Endothelial cell of umbilical vein (primary cell): Measurements from ENCODE around the gene RNF168. TPM values are rescaled to one million over a fixed set of nuclear protein-coding genes. Genes with fewer than 3 reads are reported as not detected.
A peak's percentile ranks its signal among the peaks of the same experiment; 100 is the strongest.

Experiments
- BruUV-seq: library from RNA; stranded (reverse); fragments of 400-500 nt; replicated peaks from 2 replicates; lab custom pipeline; 2021; lab: Mats Ljungman, UMichigan
- CTCF ChIA-PET: fragments of 300-600, 350-600 bp; sonication (Branson Sonifier 250); formaldehyde crosslinking; loops from one replicate; lab custom pipeline; 2021; ENCODE audit warnings: antibody characterized with exemption, inconsistent platforms; lab: Charles Lee
- POLR2A ChIA-PET: fragments of 300-600, 350-600 bp; sonication (Branson Sonifier 250); formaldehyde crosslinking; loops from one replicate; lab custom pipeline; 2021; ENCODE audit warnings: antibody characterized with exemption, inconsistent platforms; lab: Charles Lee
- DNase-seq: peaks from one replicate; pipeline ENCODE4 v3.0.0-alpha.2; 2011; ENCODE audit warnings: low read depth, low spot score
- FAIRE-seq: peaks from 2 replicates; lab custom pipeline; 2011; peaks lifted over from hg19 to GRCh38; lab: Jason Lieb, UNC
- H2AFZ ChIP-seq: 2 replicates; pipeline ENCODE4 v1.6.0; 2012; ENCODE audit warnings: low read depth, low read length, control low read depth, inconsistent platforms
- H3K27ac ChIP-seq: 2 replicates; pipeline ENCODE4 v1.5.1; 2011; ENCODE audit warnings: low read depth, mild to moderate bottlenecking, control low read depth, low read length, moderate library complexity; ENCODE audit not compliant: insufficient read depth
- H3K27me3 ChIP-seq, 2 experiments: 2 replicates each; pipeline versions ENCODE4 v1.6.0 to v1.6.1; 2011; ENCODE audit warnings: low read length in 2 of 2, mixed read lengths in 1 of 2; ENCODE audit not compliant: control insufficient read depth in 2 of 2, insufficient read depth in 2 of 2
- H3K36me3 ChIP-seq, 2 experiments: 2 replicates in 1 of 2; 3 replicates in 1 of 2; pipeline ENCODE4 v1.5.1; 2011; ENCODE audit warnings: low read length in 2 of 2, mild to moderate bottlenecking in 1 of 2, moderate library complexity in 1 of 2; ENCODE audit not compliant: control insufficient read depth in 2 of 2, insufficient read depth in 2 of 2; ENCODE audit errors: extremely low read depth in 1 of 2
- H3K4me1 ChIP-seq: 3 replicates; pipeline ENCODE4 v1.5.1; 2011; ENCODE audit warnings: mild to moderate bottlenecking, low read length; ENCODE audit not compliant: control insufficient read depth, insufficient read depth; ENCODE audit errors: extremely low read depth
- H3K4me2 ChIP-seq: 2 replicates; pipeline ENCODE4 v1.6.1; 2011; ENCODE audit warnings: low read length, control low read depth, mixed read lengths; ENCODE audit not compliant: insufficient read depth
- H3K4me3 ChIP-seq, 3 experiments: fragments of 200-600 bp in 1 of 3; sonication (generic), shearing (Covaris generic) in 1 of 3; replicated peaks in 1 of 3; 2 replicates each; pipeline ENCODE4 v1.5.1; 2011 to 2016; ENCODE audit warnings: control low read depth in 3 of 3, low read length in 3 of 3, mild to moderate bottlenecking in 2 of 3, inconsistent platforms in 1 of 3, low read depth in 1 of 3, moderate library complexity in 1 of 3; ENCODE audit not compliant: insufficient read depth in 1 of 3
- H3K79me2 ChIP-seq: 2 replicates; pipeline ENCODE4 v1.6.0; 2012; ENCODE audit warnings: low read length, inconsistent platforms; ENCODE audit not compliant: control insufficient read depth, insufficient read depth
- H3K9ac ChIP-seq: replicated peaks from 2 replicates; pipeline ENCODE3; 2011; ENCODE audit warnings: low read length, control low read depth; ENCODE audit not compliant: insufficient read depth; ENCODE audit errors: extremely low read depth
- H3K9me1 ChIP-seq: replicated peaks from 3 replicates; pipeline ENCODE4 v1.6.0; 2011; ENCODE audit warnings: mild to moderate bottlenecking, low read length; ENCODE audit not compliant: control insufficient read depth, insufficient read depth; ENCODE audit errors: extremely low read depth
- H3K9me3 ChIP-seq: replicated peaks from 2 replicates; pipeline ENCODE4 v1.5.1; 2012; ENCODE audit warnings: low read length, inconsistent platforms; ENCODE audit not compliant: control insufficient read depth, insufficient read depth
- H4K20me1 ChIP-seq: replicated peaks from 2 replicates; pipeline ENCODE3; 2011; ENCODE audit warnings: mild to moderate bottlenecking, low read length; ENCODE audit not compliant: control insufficient read depth, insufficient read depth; ENCODE audit errors: extremely low read depth
- FOS ChIP-seq: IDR thresholded peaks from 2 replicates; pipeline ENCODE4 v1.6.1; 2011; ENCODE audit warnings: mild to moderate bottlenecking, low read length, moderate library complexity, borderline replicate concordance; ENCODE audit not compliant: insufficient read depth
- MAX ChIP-seq: IDR thresholded peaks from 2 replicates; pipeline ENCODE4 v1.6.1; 2011; ENCODE audit not compliant: insufficient read depth, insufficient read length
- MYC ChIP-seq: IDR thresholded peaks from one replicate; pipeline ENCODE4 v1.6.1; 2011; ENCODE audit warnings: mild to moderate bottlenecking, low read depth, low read length
- dilution Hi-C: fragments of 300-500 bp; cut with MboI; formaldehyde crosslinking; loops from one replicate; pipeline ENCODE4 v1.15.0; 2019; ENCODE audit warnings: low sequenced_read_pairs; ENCODE audit not compliant: extremely low pct_ligation_motif_present
- intact Hi-C: fragments of 100-400 bp; cut with micrococcal nuclease; formaldehyde crosslinking; loops from one replicate; pipeline ENCODE4 v1.10.0; 2022
- polyA plus RNA-seq, 4 experiments: library from polyadenylated mRNA; depleted of rRNA in 3 of 4; stranded (reverse) in 3 of 4; unstranded in 1 of 4; fragments of >200 nt; gene quantifications; 2 replicates each; pipeline versions ENCODE4 v1.2.1 to v1.2.3, GENCODE V29; 2011 to 2012; ENCODE audit warnings: missing spikeins in 1 of 4
- total RNA-seq: library from RNA; stranded (reverse); gene quantifications from 2 replicates; pipeline ENCODE4 v1.2.3, GENCODE V29; 2021
- TF ChIP-seq, protein P1 (sequence below), 2 donors: IDR thresholded peaks; 1 replicate in 1 of 2; 2 replicates in 1 of 2; pipeline ENCODE4 v1.5.1; 2011; ENCODE audit warnings: low read length in 2 of 2, mild to moderate bottlenecking in 2 of 2, moderate library complexity in 2 of 2, control low read depth in 1 of 2, inconsistent platforms in 1 of 2, low read depth in 1 of 2; ENCODE audit not compliant: insufficient read depth in 1 of 2; ENCODE audit errors: extremely low read depth in 1 of 2

Gene RNF168
- total and polyA plus RNA-seq, 2 donors (not counting 3 experiments of a cell fraction or from before 2014, with no cell fraction given): 4.0 to 32.9 TPM

DNA sequence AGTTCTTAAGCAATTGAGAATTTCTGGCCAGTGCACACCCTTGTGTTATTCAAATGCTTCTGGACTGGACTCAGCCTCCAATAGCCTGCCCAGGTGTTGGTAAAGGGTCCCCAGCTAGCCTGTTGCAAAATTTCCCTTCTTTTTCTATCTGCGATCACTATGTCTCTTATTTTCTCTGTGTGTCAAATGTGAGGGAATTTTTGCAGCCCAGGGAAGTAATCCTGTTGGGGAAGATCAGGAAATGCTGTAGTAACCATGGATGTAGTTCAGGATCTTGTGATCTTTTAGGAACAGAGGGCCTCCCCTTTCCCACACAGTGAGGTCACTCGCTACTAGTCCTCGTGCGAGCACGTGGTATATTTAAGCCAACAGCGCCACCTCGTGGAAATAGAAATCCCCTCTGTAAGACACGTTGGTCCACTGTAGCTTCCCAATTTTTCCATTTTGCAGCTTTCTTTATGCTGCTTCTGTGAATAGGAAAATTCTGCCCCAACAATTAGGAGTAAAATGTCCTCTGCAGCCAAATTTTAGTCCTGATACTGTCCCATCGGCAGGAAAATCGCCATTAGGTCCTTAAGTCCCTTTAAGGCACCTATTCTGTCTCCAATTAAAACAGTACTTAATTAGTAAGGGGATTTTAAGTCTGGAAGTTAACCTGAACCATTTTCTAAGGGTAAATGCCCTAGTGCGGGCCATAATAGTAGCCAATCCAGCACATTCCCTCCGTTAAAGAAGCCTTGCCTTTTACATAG lies 15.6 kb upstream of the RNF168 start:
- no peak overlapping the region for H3K9ac ChIP-seq
- H4K20me1 ChIP-seq: no peaks in the 10 kb centered on the region
- H3K36me3 ChIP-seq: no peaks in the 10 kb centered on the region
- CTCF ChIA-PET: interaction anchor here (0.6 to 1.5 kb wide), 18 partner anchors 9 to 669 kb away, joined by 3 to 31 read pairs (median 4); partner anchors contain the start of gene SLC51A
- no peaks in the 10 kb centered on the region for H3K79me2 ChIP-seq
- intact Hi-C loops: loop anchor here (1.0 to 5.0 kb wide), 2 partner anchors 322 to 446 kb away; no protein-coding TSS in a partner anchor
- no peak overlapping the region for H3K4me2 ChIP-seq
- no peaks in the 10 kb centered on the region for H3K4me1 ChIP-seq
- DNase-seq: peak; percentile 62
- H3K9me1 ChIP-seq: no peaks in the 10 kb centered on the region
- no peaks in the 10 kb centered on the region for H3K9me3 ChIP-seq
- FAIRE-seq: peak; percentile 91
- POLR2A ChIA-PET: no interaction called here
- dilution Hi-C loops: no loop called here
- no peak overlapping the region for H3K4me3 ChIP-seq
- BruUV-seq: no TSS peak
- no peaks in the 10 kb centered on the region for H3K27me3 ChIP-seq
- no peak overlapping the region for H3K27ac ChIP-seq
- H2AFZ ChIP-seq: no peak overlapping the region
- TF ChIP-seq, protein P1, sequence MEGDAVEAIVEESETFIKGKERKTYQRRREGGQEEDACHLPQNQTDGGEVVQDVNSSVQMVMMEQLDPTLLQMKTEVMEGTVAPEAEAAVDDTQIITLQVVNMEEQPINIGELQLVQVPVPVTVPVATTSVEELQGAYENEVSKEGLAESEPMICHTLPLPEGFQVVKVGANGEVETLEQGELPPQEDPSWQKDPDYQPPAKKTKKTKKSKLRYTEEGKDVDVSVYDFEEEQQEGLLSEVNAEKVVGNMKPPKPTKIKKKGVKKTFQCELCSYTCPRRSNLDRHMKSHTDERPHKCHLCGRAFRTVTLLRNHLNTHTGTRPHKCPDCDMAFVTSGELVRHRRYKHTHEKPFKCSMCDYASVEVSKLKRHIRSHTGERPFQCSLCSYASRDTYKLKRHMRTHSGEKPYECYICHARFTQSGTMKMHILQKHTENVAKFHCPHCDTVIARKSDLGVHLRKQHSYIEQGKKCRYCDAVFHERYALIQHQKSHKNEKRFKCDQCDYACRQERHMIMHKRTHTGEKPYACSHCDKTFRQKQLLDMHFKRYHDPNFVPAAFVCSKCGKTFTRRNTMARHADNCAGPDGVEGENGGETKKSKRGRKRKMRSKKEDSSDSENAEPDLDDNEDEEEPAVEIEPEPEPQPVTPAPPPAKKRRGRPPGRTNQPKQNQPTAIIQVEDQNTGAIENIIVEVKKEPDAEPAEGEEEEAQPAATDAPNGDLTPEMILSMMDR (IDR thresholded peaks at IDR 0.05; ENCODE audit: extremely low read depth in 1 of 2, insufficient read depth in 1 of 2, low read depth in 1 of 2, low read length in 2 of 2): peak; percentile 32 to 44
- peak; percentile 86 for TF ChIP-seq MAX
- no peak for TF ChIP-seq MYC
- TF ChIP-seq FOS: no peak
